ENCODE data around the gene MIER1. TPM values are rescaled to one million over a fixed set of nuclear protein-coding genes. Genes with fewer than 3 reads are reported as not detected.
A peak's percentile ranks its signal among the peaks of the same experiment; 100 is the strongest.

The MIER1 gene
- total RNA-seq, 1 experiment from 2014 or later = 29.2 TPM

- DNase-seq = no peak
- H3K9me3 ChIP-seq (ENCODE audit: low read length) = no peaks in the 10 kb centered on the region
- no peak overlapping the region for H3K4me3 ChIP-seq (ENCODE audit: low read length)
- no peak overlapping the region for H2AFZ ChIP-seq (ENCODE audit: low read length)
- H3K27me3 ChIP-seq (ENCODE audit: low read length) = no peaks in the 10 kb centered on the region
- H3K79me2 ChIP-seq (ENCODE audit: low read length) = peaks cover 9% of the 10 kb centered on the region
- no peak overlapping the region for H3K9ac ChIP-seq (ENCODE audit: low read length)
- H4K20me1 ChIP-seq (ENCODE audit: insufficient read depth, low read depth, low read length) = no peaks in the 10 kb centered on the region
- H3K4me2 ChIP-seq (ENCODE audit: low read depth, low read length, poor library complexity, severe bottlenecking) = no peak overlapping the region
- no peak overlapping the region for H3K27ac ChIP-seq (ENCODE audit: low read length)
- peaks cover 11% of the 10 kb centered on the region for H3K4me1 ChIP-seq (ENCODE audit: low read length)
- H3K36me3 ChIP-seq (ENCODE audit: insufficient read depth, low read length) = no peaks in the 10 kb centered on the region
- H3K9me2 ChIP-seq (replicated peaks; ENCODE audit: insufficient read depth, low read length) = no peaks in the 10 kb centered on the region
Observed at GRCh38 chr1:66919063-66919462, 5.7 kb upstream of the MIER1 start.

GRCh38 chr1:66919828-66920227, 5.0 kb upstream of the MIER1 start:
- no peaks in the 10 kb centered on the region for H3K36me3 ChIP-seq (ENCODE audit: insufficient read depth, low read length)
- peaks cover 14% of the 10 kb centered on the region for H3K79me2 ChIP-seq (ENCODE audit: low read length)
- no peak overlapping the region for H3K4me3 ChIP-seq (ENCODE audit: low read length)
- H3K27ac ChIP-seq (ENCODE audit: low read length) = no peak overlapping the region
- no peak for DNase-seq
- H4K20me1 ChIP-seq (ENCODE audit: insufficient read depth, low read depth, low read length) = no peaks in the 10 kb centered on the region
- no peak overlapping the region for H2AFZ ChIP-seq (ENCODE audit: low read length)
- H3K27me3 ChIP-seq (ENCODE audit: low read length) = no peaks in the 10 kb centered on the region
- no peaks in the 10 kb centered on the region for H3K9me3 ChIP-seq (ENCODE audit: low read length)
- H3K9me2 ChIP-seq (replicated peaks; ENCODE audit: insufficient read depth, low read length) = no peaks in the 10 kb centered on the region
- peaks cover 12% of the 10 kb centered on the region for H3K4me1 ChIP-seq (ENCODE audit: low read length)
- no peak overlapping the region for H3K4me2 ChIP-seq (ENCODE audit: low read depth, low read length, poor library complexity, severe bottlenecking)
- H3K9ac ChIP-seq (ENCODE audit: low read length) = no peak overlapping the region

GRCh38 chr1:66920543-66920942, 4.2 kb upstream of the MIER1 start:
- no peak for DNase-seq
- no peak overlapping the region for H2AFZ ChIP-seq (ENCODE audit: low read length)
- H3K4me3 ChIP-seq (ENCODE audit: low read length) = no peak overlapping the region
- H3K9me2 ChIP-seq (replicated peaks; ENCODE audit: insufficient read depth, low read length) = no peaks in the 10 kb centered on the region
- H4K20me1 ChIP-seq (ENCODE audit: insufficient read depth, low read depth, low read length) = peaks cover 1% of the 10 kb centered on the region; the same call in 1 of the 2 replicates
- no peak overlapping the region for H3K9ac ChIP-seq (ENCODE audit: low read length)
- H3K27ac ChIP-seq (ENCODE audit: low read length) = no peak overlapping the region
- H3K4me1 ChIP-seq (ENCODE audit: low read length) = peaks cover 12% of the 10 kb centered on the region
- H3K27me3 ChIP-seq (ENCODE audit: low read length) = no peaks in the 10 kb centered on the region
- no peak overlapping the region for H3K4me2 ChIP-seq (ENCODE audit: low read depth, low read length, poor library complexity, severe bottlenecking)
- H3K9me3 ChIP-seq (ENCODE audit: low read length) = no peaks in the 10 kb centered on the region
- H3K36me3 ChIP-seq (ENCODE audit: insufficient read depth, low read length) = no peaks in the 10 kb centered on the region
- peaks cover 18% of the 10 kb centered on the region for H3K79me2 ChIP-seq (ENCODE audit: low read length)

GRCh38 chr1:66925558-66925910, 744 bp downstream of the MIER1 start:
- Histone ChIP-seq H3K79me2 (ENCODE audit: low read length) (peaks cover 63% of the 10 kb centered on the region), H3K4me2 (ENCODE audit: low read depth, low read length, poor library complexity, severe bottlenecking) (peak overlapping the region; percentile 98), H2AFZ (ENCODE audit: low read length) (peak overlapping the region; percentile 85), H3K9ac (ENCODE audit: low read length) (peak overlapping the region; percentile 98), H3K36me3 (ENCODE audit: insufficient read depth, low read length) (no peaks in the 10 kb centered on the region), H3K27me3 (ENCODE audit: low read length) (no peaks in the 10 kb centered on the region), H3K4me3 (ENCODE audit: low read length) (peak overlapping the region; percentile 99), H3K9me3 (ENCODE audit: low read length) (no peaks in the 10 kb centered on the region), H4K20me1 (ENCODE audit: insufficient read depth, low read depth, low read length) (peaks cover 5% of the 10 kb centered on the region; the same call in 1 of the 2 replicates), H3K27ac (ENCODE audit: low read length) (peak overlapping the region; percentile 78), H3K4me1 (ENCODE audit: low read length) (peaks cover 49% of the 10 kb centered on the region), H3K9me2 (replicated peaks; ENCODE audit: insufficient read depth, low read length) (no peaks in the 10 kb centered on the region)
- DNase-seq = no peak

GRCh38 chr1:66925944-66926343, 1.2 kb downstream of the MIER1 start:
- Histone ChIP-seq H3K9me3 (ENCODE audit: low read length) (no peaks in the 10 kb centered on the region), H3K27ac (ENCODE audit: low read length) (peak overlapping the region; percentile 78), H3K4me2 (ENCODE audit: low read depth, low read length, poor library complexity, severe bottlenecking) (peak overlapping the region; percentile 98), H3K36me3 (ENCODE audit: insufficient read depth, low read length) (no peaks in the 10 kb centered on the region), H3K9me2 (replicated peaks; ENCODE audit: insufficient read depth, low read length) (no peaks in the 10 kb centered on the region), H3K4me1 (ENCODE audit: low read length) (peaks cover 49% of the 10 kb centered on the region), H2AFZ (ENCODE audit: low read length) (no peak overlapping the region), H3K9ac (ENCODE audit: low read length) (peak overlapping the region; percentile 98), H4K20me1 (ENCODE audit: insufficient read depth, low read depth, low read length) (peaks cover 5% of the 10 kb centered on the region; the same call in 1 of the 2 replicates), H3K4me3 (ENCODE audit: low read length) (peak overlapping the region; percentile 99), H3K79me2 (ENCODE audit: low read length) (peaks cover 67% of the 10 kb centered on the region), H3K27me3 (ENCODE audit: low read length) (no peaks in the 10 kb centered on the region)
- peak; percentile 65 for DNase-seq

- no peaks in the 10 kb centered on the region for H3K27me3 ChIP-seq (ENCODE audit: low read length)
- H3K27ac ChIP-seq (ENCODE audit: low read length) = peak overlapping the region; percentile 40
- H3K4me1 ChIP-seq (ENCODE audit: low read length) = peaks cover 54% of the 10 kb centered on the region
- H3K9me2 ChIP-seq (replicated peaks; ENCODE audit: insufficient read depth, low read length) = no peaks in the 10 kb centered on the region
- peak overlapping the region; percentile 98 for H3K9ac ChIP-seq (ENCODE audit: low read length)
- DNase-seq = no peak
- peaks cover 83% of the 10 kb centered on the region for H3K79me2 ChIP-seq (ENCODE audit: low read length)
- H4K20me1 ChIP-seq (ENCODE audit: insufficient read depth, low read depth, low read length) = peaks cover 5% of the 10 kb centered on the region; the same call in 1 of the 2 replicates
- no peaks in the 10 kb centered on the region for H3K9me3 ChIP-seq (ENCODE audit: low read length)
- no peak overlapping the region for H2AFZ ChIP-seq (ENCODE audit: low read length)
- peak overlapping the region; percentile 99 for H3K4me3 ChIP-seq (ENCODE audit: low read length)
- peak overlapping the region; percentile 98 for H3K4me2 ChIP-seq (ENCODE audit: low read depth, low read length, poor library complexity, severe bottlenecking)
- no peaks in the 10 kb centered on the region for H3K36me3 ChIP-seq (ENCODE audit: insufficient read depth, low read length)
Observed at GRCh38 chr1:66927528-66927927, 2.7 kb downstream of the MIER1 start.

GRCh38 chr1:66929146-66929688, 4.4 kb downstream of the MIER1 start:
- no peaks in the 10 kb centered on the region for H3K9me2 ChIP-seq (replicated peaks; ENCODE audit: insufficient read depth, low read length)
- H2AFZ ChIP-seq (ENCODE audit: low read length) = 0 out of 2 replicates have a peak overlapping the region, but pooled peaks have one; percentile 4
- peak overlapping the region; percentile 52 for H3K9ac ChIP-seq (ENCODE audit: low read length)
- peak overlapping the region; percentile 40 for H3K27ac ChIP-seq (ENCODE audit: low read length)
- DNase-seq = no peak
- peaks cover 5% of the 10 kb centered on the region; the same call in 1 of the 2 replicates for H4K20me1 ChIP-seq (ENCODE audit: insufficient read depth, low read depth, low read length)
- H3K4me3 ChIP-seq (ENCODE audit: low read length) = peak overlapping the region; percentile 88
- no peaks in the 10 kb centered on the region for H3K9me3 ChIP-seq (ENCODE audit: low read length)
- H3K36me3 ChIP-seq (ENCODE audit: insufficient read depth, low read length) = peaks cover 6% of the 10 kb centered on the region; the same call in 1 of the 2 replicates
- peak overlapping the region; percentile 98 for H3K4me2 ChIP-seq (ENCODE audit: low read depth, low read length, poor library complexity, severe bottlenecking)
- H3K27me3 ChIP-seq (ENCODE audit: low read length) = no peaks in the 10 kb centered on the region
- peaks cover 89% of the 10 kb centered on the region for H3K79me2 ChIP-seq (ENCODE audit: low read length)
- peaks cover 59% of the 10 kb centered on the region for H3K4me1 ChIP-seq (ENCODE audit: low read length)

GRCh38 chr1:66929691-66929998, 4.9 kb downstream of the MIER1 start:
- Histone ChIP-seq H3K4me3 (ENCODE audit: low read length) (peak overlapping the region; percentile 88), H3K79me2 (ENCODE audit: low read length) (peaks cover 89% of the 10 kb centered on the region), H3K27me3 (ENCODE audit: low read length) (no peaks in the 10 kb centered on the region), H2AFZ (ENCODE audit: low read length) (0 out of 2 replicates have a peak overlapping the region, but pooled peaks have one; percentile 4), H3K36me3 (ENCODE audit: insufficient read depth, low read length) (peaks cover 6% of the 10 kb centered on the region; the same call in 1 of the 2 replicates), H3K4me1 (ENCODE audit: low read length) (peaks cover 63% of the 10 kb centered on the region), H3K9me3 (ENCODE audit: low read length) (no peaks in the 10 kb centered on the region), H3K9ac (ENCODE audit: low read length) (peak overlapping the region; percentile 52), H3K9me2 (replicated peaks; ENCODE audit: insufficient read depth, low read length) (no peaks in the 10 kb centered on the region), H3K4me2 (ENCODE audit: low read depth, low read length, poor library complexity, severe bottlenecking) (peak overlapping the region; percentile 98), H4K20me1 (ENCODE audit: insufficient read depth, low read depth, low read length) (peaks cover 5% of the 10 kb centered on the region; the same call in 1 of the 2 replicates), H3K27ac (ENCODE audit: low read length) (peak overlapping the region; percentile 40)
- no peak for DNase-seq
